Measurements from ENCODE around the gene SIX2. TPM values are rescaled to one million over a fixed set of nuclear protein-coding genes. Genes with fewer than 3 reads are reported as not detected.

The SIX2 gene
- total RNA-seq, 1 donor from 2014 or later, result 0.05 TPM

DNA sequence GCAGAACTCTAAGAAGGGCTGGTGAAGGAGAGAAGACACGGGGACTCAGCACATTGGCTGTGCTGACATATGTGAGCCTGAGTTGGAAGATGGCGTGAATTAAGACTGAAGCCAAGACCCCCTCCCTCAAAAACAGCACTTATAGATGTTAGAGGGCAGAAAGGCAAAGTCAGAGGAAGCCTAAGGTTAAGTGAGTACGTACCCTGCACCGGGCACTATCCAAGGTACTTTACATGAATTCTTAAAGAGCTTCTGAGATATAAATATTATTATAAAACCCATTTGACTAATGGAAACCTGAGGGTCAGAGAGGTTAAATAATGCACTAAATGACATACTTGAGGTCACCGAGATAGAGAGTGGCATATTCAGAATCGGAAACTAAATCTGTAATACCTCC, 42.2 kb downstream of the SIX2 start:
- DNase-seq (ENCODE audit: low read depth), result no peak

GRCh38 chr2:44965684-44966083, 43.6 kb downstream of the SIX2 start:
- DNase-seq (ENCODE audit: low read depth), result no peak

- peak; percentile 45 for DNase-seq (ENCODE audit: low read depth)
Measured at GRCh38 chr2:44964752-44965236, 44.5 kb downstream of the SIX2 start.

DNA sequence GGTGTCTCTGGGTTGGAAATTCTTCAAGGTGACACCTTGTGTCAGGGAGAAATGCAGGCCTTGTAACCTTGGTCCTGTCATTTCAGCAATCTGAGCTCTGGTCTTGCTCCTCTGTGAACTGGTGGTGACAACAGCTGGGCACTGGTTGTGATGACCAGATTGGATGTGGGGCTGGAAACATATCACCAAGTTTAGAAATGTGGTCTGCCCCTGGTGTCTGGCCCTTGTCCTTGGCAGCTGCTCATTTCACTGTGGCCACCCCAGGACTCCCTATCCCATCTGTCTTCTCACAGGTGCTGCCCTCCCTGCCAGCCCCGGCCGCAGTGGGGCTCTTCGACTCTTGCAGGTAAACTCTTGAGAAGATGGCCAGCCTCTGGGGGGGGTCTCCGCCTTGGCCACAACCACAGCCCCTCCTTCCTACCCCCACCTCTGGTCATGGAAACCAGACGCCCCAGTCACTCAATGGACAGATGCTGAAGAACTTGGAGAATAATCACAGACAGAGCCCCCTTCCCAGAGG, 47.0 kb downstream of the SIX2 start:
- no peak for DNase-seq (ENCODE audit: low read depth)

DNA sequence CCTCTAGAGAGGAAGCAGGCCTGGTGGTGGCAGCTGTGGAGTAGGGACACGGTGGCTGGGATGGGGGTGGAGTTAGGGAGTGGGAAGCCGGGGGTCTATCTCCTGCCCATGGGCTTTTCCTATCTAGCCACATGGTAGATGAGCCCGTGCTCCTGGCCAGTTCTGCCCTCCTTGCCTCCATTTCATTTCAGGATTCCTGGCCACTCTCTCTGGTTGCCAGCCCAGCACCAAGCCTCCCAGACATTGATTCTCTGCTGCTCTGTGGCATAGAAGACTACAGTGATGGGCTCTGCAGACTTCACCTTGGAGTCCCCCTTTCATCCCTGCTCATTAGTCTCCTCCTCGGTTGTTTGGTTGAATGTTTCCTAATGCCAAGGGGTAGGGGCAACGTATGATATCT, 48.4 kb downstream of the SIX2 start:
- DNase-seq (ENCODE audit: low read depth), result no peak

GRCh38 chr2:44959855-44960254, 49.4 kb downstream of the SIX2 start:
- no peak for DNase-seq (ENCODE audit: low read depth)

GRCh38 chr2:44957656-44958327, 51.5 kb downstream of the SIX2 start:
- no peak for DNase-seq (ENCODE audit: low read depth)

DNA sequence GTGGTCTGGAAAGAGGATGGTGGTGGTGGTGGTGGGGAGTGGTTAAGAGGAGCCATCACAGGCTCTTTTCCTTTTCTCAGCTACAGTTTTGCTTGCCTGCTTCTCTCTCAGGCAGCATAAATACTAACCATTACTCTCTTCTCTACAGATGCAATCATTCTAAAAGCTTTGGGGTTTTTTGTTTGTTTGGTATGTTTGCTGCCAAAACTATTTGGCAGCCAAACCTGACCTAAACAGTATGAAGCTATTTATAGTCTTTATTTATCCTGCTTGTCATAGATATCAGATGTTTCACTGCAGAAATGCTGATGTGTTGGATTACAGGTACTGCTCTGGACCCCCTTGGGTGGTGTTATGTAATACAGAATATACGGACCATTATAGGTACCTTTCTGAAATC, 52.4 kb downstream of the SIX2 start:
- no peak for DNase-seq (ENCODE audit: low read depth)

DNA sequence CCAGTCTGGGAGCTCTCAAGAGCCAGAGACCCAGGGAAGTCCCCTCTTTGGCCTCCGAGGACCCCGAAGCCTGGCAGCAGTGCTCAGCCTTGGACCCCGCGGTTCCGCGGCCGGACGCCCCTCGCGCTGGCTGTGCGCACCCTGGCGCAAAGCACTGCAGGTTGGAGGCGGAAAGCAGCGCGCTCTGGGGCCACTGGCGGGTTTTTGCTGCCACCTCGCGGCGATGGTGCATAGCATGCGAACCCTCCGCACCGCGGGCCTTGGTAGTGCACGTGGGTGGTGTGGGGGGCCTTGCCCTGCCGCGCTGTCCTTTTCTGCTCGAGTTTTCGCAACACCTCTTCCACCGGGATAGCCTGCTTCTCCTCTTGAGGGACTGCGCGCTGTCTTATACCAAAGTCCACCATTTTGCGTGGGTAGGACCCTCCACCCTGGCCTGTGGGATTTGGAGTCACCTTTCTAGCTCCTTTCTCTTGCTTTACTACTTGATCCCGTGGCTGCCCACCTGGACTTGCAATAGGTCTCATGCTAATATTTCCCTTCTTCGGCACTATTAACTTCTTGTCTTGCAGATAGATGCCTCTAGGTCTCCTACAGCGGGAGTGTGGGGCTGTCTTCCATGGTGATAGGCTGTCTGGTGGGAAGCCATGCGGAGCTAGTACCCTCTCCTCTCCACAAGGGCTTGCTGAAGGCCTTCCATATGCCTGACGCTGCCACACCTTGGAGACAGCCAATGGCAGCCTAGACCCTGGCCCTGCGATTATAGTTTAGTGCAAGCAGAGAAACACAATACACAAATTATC, 53.5 kb downstream of the SIX2 start:
- DNase-seq (ENCODE audit: low read depth), result peak; percentile 11

Other genes with a start within 250 kb of the SIX2 start
- gene SIX3, start 67.8 kb downstream of the SIX2 start, total RNA-seq, result not detected in 2 replicates